22Rv1 (cell line): ENCODE data around the gene TXNDC12.

Experiments
- CTCF ChIP-seq: fragments of 450-650 bp; IDR thresholded peaks from 2 replicates; pipeline ENCODE4 v1.5.1; 2017; ENCODE audit warnings: mild to moderate bottlenecking
- ZFX ChIP-seq: fragments of 450-650 bp; IDR thresholded peaks from 2 replicates; pipeline ENCODE4 v1.6.1; 2017; ENCODE audit warnings: antibody characterized with exemption, borderline replicate concordance

DNA sequence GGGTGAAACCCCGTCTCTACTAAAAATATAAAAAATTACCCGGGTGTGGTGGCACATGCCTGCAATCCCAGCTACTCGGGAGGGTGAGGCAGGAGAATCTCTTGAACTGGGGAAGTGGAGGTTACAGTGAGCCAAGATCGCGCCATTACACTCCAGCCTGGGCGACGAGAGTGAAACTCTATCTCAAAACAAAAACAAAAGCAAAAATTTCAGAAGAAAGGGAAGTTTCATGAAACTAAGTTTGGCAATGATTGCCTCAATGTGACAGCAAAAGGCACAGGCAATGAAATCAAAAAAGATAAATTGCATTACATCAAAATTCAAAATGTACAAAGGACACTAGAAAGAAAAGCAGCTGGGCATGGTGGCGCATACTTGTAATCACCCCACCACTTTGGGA is 41.2 kb upstream of the TXNDC12 start:
- TF ChIP-seq CTCF (no peak), ZFX (no peak)
